Mucosa of descending colon (tissue), 3 donors: ENCODE data around the gene PHTF2. TPM values are rescaled to one million over a fixed set of nuclear protein-coding genes. Genes with fewer than 3 reads are reported as not detected.

Experiments
- ATAC-seq: fragments of 200-7000 bp; cut with Tn5 transposase; one replicate; pipeline ENCODE4 v1.9.1; 2020; ENCODE audit warnings: mild to moderate bottlenecking, moderate library complexity
- DNase-seq, 3 donors: peaks; one replicate each; pipeline ENCODE4 v3.0.0-alpha.2; 2020
- H3K36me3 ChIP-seq: fragments of 200-600 bp; one replicate; pipeline ENCODE4 v1.8.0; 2021; ENCODE audit warnings: low read depth, mild to moderate bottlenecking
- H3K4me1 ChIP-seq: fragments of 200-600 bp; one replicate; pipeline ENCODE4 v1.8.0; 2021; ENCODE audit warnings: low read depth, mild to moderate bottlenecking
- H3K4me3 ChIP-seq: fragments of 200-600 bp; one replicate; pipeline ENCODE4 v1.8.0; 2021; ENCODE audit warnings: mild to moderate bottlenecking
- H3K9me3 ChIP-seq: fragments of 200-600 bp; one replicate; pipeline ENCODE4 v1.8.0; 2021; ENCODE audit warnings: mild to moderate bottlenecking
- CTCF ChIP-seq: fragments of 200-600 bp; IDR thresholded peaks from one replicate; pipeline ENCODE4 v1.8.0; 2022; ENCODE audit warnings: antibody characterized with exemption, mild to moderate bottlenecking
- intact Hi-C, 2 donors: fragments of 100-400 bp; cut with DNase I in 1 of 2; cut with micrococcal nuclease in 1 of 2; formaldehyde crosslinking; loops; one replicate each; pipeline versions ENCODE4 v1.11.0 to v1.11.1; 2022; cut with DNase I, micrococcal nuclease
- total RNA-seq, 3 donors: library from RNA; stranded (reverse); fragmentation: NEBNext Ultra II Directional in 2 of 3; extraction: Animal tissue kit (Norgen Biotek cat#: 25700) in 2 of 3; gene quantifications; one replicate each; pipeline versions ENCODE4 v1.2.1 to v1.2.4, GENCODE V29; 2021 to 2023
- donor health status: DM: no; HTN: no; CAD: no; lungs with moderate emphysema.
- donor health status: DM: no; HTN: no; CAD: no.
- donor health status: DM: no; HTN: yes; CAD: no.

The PHTF2 gene
- total RNA-seq, 3 donors from 2014 or later = 13.1 to 15.2 (median 13.7) TPM

- ATAC-seq (no peak), DNase-seq (no peak)
- H3K4me1 ChIP-seq = no peaks in the 10 kb centered on the region
- H3K36me3 ChIP-seq = no peaks in the 10 kb centered on the region
- H3K4me3 ChIP-seq = no peak overlapping the region
- intact Hi-C loops = no loop called here
- TF ChIP-seq CTCF = no peak
- H3K9me3 ChIP-seq = no peaks in the 10 kb centered on the region
Measured at GRCh38 chr7:77944183-77945182, 145.9 kb downstream of the PHTF2 start.

GRCh38 chr7:77950548-77950947 lies 152.0 kb downstream of the PHTF2 start:
- Histone ChIP-seq H3K9me3 (no peaks in the 10 kb centered on the region), H3K36me3 (no peaks in the 10 kb centered on the region), H3K4me1 (no peaks in the 10 kb centered on the region), H3K4me3 (no peak overlapping the region)
- intact Hi-C loops = no loop called here
- ATAC-seq (no peak), DNase-seq (no peak)
- TF ChIP-seq CTCF = no peak

- peaks cover 4% of the 10 kb centered on the region for H3K4me1 ChIP-seq
- no peak overlapping the region for H3K4me3 ChIP-seq
- no peaks in the 10 kb centered on the region for H3K36me3 ChIP-seq
- DNase-seq (no peak), ATAC-seq (no peak)
- no peak for TF ChIP-seq CTCF
- H3K9me3 ChIP-seq = no peaks in the 10 kb centered on the region
- intact Hi-C loops = no loop called here
Measured at GRCh38 chr7:77954773-77955555, 156.4 kb downstream of the PHTF2 start.

- no peak for TF ChIP-seq CTCF
- intact Hi-C loops = no loop called here
- DNase-seq (no peak), ATAC-seq (no peak)
- Histone ChIP-seq H3K9me3 (no peaks in the 10 kb centered on the region), H3K4me1 (peaks cover 4% of the 10 kb centered on the region), H3K4me3 (no peak overlapping the region), H3K36me3 (no peaks in the 10 kb centered on the region)
Measured at GRCh38 chr7:77958436-77958835, 159.9 kb downstream of the PHTF2 start.

GRCh38 chr7:77959080-77959479 lies 160.5 kb downstream of the PHTF2 start:
- peaks cover 4% of the 10 kb centered on the region for H3K4me1 ChIP-seq
- no peaks in the 10 kb centered on the region for H3K36me3 ChIP-seq
- no peak for TF ChIP-seq CTCF
- H3K4me3 ChIP-seq = no peak overlapping the region
- intact Hi-C loops = no loop called here
- ATAC-seq (peak; percentile 91), DNase-seq (no peak)
- H3K9me3 ChIP-seq = no peaks in the 10 kb centered on the region
